ENCODE results near the gene SPPL3. TPM values are rescaled to one million over a fixed set of nuclear protein-coding genes. Genes with fewer than 3 reads are reported as not detected.

SPPL3 gene
- total and polyA plus RNA-seq, 2 experiments from 2014 or later: 10.9 to 27.8 TPM

DNA sequence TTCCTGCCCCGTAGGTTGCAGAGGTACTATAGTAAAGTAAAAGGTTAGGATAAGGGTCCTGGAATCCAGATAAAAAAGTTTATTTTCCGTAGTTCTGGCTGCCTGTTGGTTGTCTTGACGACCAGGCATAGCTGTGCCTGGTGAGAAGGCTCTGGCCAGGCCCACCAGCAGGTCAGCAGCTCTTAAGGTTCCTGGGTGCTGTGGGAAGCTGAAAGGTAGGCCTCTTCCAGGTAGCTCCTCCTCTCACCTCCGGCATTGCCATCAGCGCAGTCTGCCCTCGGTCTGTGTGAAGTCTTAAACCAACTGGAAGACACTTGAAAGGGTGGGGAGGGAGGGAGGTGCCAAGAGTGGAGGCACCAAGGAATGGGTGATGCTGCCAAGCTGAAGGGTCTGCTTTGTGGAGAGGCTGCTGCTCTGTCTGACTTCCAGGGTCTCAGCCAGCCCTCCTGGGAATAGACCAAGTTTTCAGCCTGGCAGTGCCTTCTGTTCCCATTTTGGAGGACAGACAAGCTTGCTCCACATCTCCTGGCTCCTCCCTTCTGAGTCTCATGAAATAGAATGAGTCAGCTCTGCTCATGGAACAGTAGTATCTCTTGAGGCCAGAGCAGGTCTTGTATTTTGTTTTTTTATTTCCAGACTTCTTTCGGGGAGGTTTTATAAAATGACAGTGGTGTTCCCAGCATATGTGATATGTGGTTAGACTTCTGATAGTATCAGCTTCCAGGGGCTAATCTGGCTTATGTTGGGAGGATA is 183.7 kb downstream of the SPPL3 start (continued):
- TF ChIP-seq, protein P1, sequence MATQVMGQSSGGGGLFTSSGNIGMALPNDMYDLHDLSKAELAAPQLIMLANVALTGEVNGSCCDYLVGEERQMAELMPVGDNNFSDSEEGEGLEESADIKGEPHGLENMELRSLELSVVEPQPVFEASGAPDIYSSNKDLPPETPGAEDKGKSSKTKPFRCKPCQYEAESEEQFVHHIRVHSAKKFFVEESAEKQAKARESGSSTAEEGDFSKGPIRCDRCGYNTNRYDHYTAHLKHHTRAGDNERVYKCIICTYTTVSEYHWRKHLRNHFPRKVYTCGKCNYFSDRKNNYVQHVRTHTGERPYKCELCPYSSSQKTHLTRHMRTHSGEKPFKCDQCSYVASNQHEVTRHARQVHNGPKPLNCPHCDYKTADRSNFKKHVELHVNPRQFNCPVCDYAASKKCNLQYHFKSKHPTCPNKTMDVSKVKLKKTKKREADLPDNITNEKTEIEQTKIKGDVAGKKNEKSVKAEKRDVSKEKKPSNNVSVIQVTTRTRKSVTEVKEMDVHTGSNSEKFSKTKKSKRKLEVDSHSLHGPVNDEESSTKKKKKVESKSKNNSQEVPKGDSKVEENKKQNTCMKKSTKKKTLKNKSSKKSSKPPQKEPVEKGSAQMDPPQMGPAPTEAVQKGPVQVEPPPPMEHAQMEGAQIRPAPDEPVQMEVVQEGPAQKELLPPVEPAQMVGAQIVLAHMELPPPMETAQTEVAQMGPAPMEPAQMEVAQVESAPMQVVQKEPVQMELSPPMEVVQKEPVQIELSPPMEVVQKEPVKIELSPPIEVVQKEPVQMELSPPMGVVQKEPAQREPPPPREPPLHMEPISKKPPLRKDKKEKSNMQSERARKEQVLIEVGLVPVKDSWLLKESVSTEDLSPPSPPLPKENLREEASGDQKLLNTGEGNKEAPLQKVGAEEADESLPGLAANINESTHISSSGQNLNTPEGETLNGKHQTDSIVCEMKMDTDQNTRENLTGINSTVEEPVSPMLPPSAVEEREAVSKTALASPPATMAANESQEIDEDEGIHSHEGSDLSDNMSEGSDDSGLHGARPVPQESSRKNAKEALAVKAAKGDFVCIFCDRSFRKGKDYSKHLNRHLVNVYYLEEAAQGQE (IDR thresholded peaks at IDR 0.05; ENCODE audit: unreplicated experiment): no peak

- Histone ChIP-seq H3K27ac (ENCODE audit: low read depth) (no peak overlapping the region), H3K36me3 (ENCODE audit: insufficient read depth) (peaks cover 59% of the 10 kb centered on the region), H3K9me2 (ENCODE audit: insufficient read depth) (no peaks in the 10 kb centered on the region), H3K4me1 (ENCODE audit: insufficient read depth) (peaks cover 5% of the 10 kb centered on the region; the same call in 1 of the 2 replicates), H3K4me2 (no peak overlapping the region), H3K79me2 (replicated peaks; ENCODE audit: insufficient read depth) (peaks cover 12% of the 10 kb centered on the region; the same call in 1 of the 2 replicates), H4K20me1 (replicated peaks; ENCODE audit: insufficient read depth) (peaks cover 32% of the 10 kb centered on the region), H3K27me3 (ENCODE audit: insufficient read depth) (no peaks in the 10 kb centered on the region), H2AFZ (no peak overlapping the region), H3F3A (replicated peaks; ENCODE audit: low read depth) (peaks cover 12% of the 10 kb centered on the region), H3K4me3 (no peak overlapping the region)
- DNase-seq (ENCODE audit: low spot score) (no peak), ATAC-seq (no peak)
- peaks cover 4% of the 10 kb centered on the region for H3K4me1 Mint-ChIP-seq
- peaks cover 7% of the 10 kb centered on the region for H3K27me3 Mint-ChIP-seq (ENCODE audit: insufficient read depth, low read depth, poor library complexity)
- no peak overlapping the region for H3K27ac Mint-ChIP-seq
- H3K36me3 Mint-ChIP-seq (ENCODE audit: low read depth): peaks cover 89% of the 10 kb centered on the region
- no peak overlapping the region for H3K4me3 Mint-ChIP-seq
- no peaks in the 10 kb centered on the region for H3K9me3 Mint-ChIP-seq
- TF ChIP-seq JUNB (IDR thresholded peaks at IDR 0.05; ENCODE audit: unreplicated experiment) (no peak), ETS1 (IDR thresholded peaks at IDR 0.05) (no peak), NANOG (IDR thresholded peaks at IDR 0.05; ENCODE audit: borderline replicate concordance) (no peak), EZH2 (IDR thresholded peaks at IDR 0.05; ENCODE audit: low read depth, unreplicated experiment) (no peak), ZNF331 (CRISPR knock-in tag; IDR thresholded peaks at IDR 0.05; ENCODE audit: low read depth) (no peak), STAT1 (IDR thresholded peaks at IDR 0.05; ENCODE audit: unreplicated experiment) (no peak)
- TF ChIP-seq, protein P2, sequence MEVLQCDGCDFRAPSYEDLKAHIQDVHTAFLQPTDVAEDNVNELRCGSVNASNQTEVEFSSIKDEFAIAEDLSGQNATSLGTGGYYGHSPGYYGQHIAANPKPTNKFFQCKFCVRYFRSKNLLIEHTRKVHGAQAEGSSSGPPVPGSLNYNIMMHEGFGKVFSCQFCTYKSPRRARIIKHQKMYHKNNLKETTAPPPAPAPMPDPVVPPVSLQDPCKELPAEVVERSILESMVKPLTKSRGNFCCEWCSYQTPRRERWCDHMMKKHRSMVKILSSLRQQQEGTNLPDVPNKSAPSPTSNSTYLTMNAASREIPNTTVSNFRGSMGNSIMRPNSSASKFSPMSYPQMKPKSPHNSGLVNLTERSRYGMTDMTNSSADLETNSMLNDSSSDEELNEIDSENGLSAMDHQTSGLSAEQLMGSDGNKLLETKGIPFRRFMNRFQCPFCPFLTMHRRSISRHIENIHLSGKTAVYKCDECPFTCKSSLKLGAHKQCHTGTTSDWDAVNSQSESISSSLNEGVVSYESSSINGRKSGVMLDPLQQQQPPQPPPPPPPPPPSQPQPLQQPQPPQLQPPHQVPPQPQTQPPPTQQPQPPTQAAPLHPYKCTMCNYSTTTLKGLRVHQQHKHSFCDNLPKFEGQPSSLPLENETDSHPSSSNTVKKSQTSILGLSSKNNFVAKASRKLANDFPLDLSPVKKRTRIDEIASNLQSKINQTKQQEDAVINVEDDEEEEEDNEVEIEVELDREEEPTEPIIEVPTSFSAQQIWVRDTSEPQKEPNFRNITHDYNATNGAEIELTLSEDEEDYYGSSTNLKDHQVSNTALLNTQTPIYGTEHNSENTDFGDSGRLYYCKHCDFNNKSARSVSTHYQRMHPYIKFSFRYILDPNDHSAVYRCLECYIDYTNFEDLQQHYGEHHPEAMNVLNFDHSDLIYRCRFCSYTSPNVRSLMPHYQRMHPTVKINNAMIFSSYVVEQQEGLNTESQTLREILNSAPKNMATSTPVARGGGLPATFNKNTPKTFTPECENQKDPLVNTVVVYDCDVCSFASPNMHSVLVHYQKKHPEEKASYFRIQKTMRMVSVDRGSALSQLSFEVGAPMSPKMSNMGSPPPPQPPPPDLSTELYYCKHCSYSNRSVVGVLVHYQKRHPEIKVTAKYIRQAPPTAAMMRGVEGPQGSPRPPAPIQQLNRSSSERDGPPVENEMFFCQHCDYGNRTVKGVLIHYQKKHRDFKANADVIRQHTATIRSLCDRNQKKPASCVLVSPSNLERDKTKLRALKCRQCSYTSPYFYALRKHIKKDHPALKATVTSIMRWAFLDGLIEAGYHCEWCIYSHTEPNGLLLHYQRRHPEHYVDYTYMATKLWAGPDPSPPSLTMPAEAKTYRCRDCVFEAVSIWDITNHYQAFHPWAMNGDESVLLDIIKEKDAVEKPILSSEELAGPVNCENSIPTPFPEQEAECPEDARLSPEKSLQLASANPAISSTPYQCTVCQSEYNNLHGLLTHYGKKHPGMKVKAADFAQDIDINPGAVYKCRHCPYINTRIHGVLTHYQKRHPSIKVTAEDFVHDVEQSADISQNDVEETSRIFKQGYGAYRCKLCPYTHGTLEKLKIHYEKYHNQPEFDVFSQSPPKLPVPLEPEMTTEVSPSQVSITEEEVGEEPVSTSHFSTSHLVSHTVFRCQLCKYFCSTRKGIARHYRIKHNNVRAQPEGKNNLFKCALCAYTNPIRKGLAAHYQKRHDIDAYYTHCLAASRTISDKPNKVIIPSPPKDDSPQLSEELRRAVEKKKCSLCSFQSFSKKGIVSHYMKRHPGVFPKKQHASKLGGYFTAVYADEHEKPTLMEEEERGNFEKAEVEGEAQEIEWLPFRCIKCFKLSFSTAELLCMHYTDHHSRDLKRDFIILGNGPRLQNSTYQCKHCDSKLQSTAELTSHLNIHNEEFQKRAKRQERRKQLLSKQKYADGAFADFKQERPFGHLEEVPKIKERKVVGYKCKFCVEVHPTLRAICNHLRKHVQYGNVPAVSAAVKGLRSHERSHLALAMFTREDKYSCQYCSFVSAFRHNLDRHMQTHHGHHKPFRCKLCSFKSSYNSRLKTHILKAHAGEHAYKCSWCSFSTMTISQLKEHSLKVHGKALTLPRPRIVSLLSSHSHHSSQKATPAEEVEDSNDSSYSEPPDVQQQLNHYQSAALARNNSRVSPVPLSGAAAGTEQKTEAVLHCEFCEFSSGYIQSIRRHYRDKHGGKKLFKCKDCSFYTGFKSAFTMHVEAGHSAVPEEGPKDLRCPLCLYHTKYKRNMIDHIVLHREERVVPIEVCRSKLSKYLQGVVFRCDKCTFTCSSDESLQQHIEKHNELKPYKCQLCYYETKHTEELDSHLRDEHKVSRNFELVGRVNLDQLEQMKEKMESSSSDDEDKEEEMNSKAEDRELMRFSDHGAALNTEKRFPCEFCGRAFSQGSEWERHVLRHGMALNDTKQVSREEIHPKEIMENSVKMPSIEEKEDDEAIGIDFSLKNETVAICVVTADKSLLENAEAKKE (CRISPR knock-in tag; IDR thresholded peaks at IDR 0.05): no peak
- TF ChIP-seq, protein P1 (IDR thresholded peaks at IDR 0.05; ENCODE audit: unreplicated experiment): no peak
These were observed 184.5 kb downstream of the SPPL3 start for GRCh38 chr12:120719496-120720233.

Data from GM23338 (cell line).